Stimulated activated naive CD8-positive, alpha-beta T cell treated with anti-CD3 and anti-CD28 coated beads, Interleukin-15, Interleukin-2, amounts not matched to agents 100 U/mL and 50 U/mL, for 24 hours (primary cell): ENCODE measurements around the gene ATP2B2.

Experiments
- ATAC-seq: fragments of 150-1000 bp; cut with Tn5 transposase; one replicate; pipeline ENCODE4 v1.10.0; 2021
- DNase-seq: peaks from one replicate; pipeline ENCODE4 v3.0.0; 2021

The ATP2B2 gene

DNA sequence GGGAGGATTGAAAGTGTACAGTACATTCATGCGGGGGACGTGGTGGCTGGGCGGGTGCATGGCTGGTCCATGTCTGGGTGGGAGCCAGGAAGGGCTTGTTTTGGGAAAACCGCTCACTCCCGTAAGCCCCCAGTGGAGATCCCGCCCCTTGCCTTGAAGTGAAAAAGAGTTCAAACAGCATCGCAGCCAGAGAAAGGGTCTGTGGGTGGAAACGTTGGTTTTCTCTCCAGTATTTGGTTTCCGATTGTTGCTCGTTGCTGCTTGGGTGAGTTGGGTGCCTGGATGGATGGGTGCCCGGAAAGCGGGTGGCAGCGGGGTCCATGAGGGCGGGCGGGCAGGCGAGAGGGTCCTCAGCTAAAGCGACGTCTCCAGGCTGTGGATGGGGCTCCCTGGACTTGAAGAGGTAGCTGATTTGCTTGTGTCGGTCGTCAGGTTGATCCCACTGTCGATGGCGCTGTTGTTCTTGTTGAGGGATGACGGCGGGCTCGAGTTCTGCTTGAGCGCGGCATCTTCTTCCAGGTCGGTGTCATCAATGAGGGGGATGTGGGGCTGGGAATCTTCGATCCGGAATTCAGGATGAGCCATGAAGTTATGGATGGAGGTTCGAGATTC, 176.8 kb downstream of the ATP2B2 start:
- no peak for DNase-seq
- no peak for ATAC-seq

DNA sequence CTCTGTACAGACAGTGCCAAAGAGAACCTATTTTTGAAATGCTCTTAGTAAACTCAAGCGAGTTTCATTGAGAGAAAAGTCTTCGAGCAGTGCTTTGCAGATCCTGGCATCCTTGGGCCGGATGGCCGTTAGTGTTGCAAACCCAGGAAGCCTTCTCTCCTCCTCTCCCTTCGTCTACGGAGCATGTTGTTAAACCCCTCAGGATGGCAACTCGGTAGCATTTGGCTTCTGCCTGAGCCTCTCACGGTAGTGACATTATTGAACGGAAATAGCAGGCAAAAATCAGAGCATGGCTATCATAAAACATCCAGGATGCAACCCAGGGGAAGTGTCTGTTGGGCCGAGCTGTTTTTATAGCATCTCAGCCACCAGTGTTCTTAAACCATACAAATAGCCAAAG, 177.8 kb downstream of the ATP2B2 start:
- no peak for ATAC-seq
- no peak for DNase-seq

DNA sequence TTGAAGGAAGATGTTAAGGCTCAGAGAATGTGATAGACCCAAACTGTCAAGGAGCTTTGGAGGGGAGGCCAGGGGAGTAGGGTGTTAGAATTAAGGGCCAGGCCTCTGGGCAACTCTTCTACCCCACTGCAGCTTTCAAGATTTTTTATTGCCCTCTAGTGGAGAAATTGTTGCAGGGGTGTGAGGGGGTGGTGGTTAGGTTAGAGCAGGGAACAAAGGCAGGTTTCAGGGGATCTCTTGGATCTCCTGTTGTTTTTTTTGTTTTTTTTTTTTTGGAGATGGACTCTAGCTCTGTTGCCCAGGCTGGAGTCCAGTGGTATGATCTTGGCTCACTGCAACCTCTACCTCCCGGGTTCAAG, 183.1 kb downstream of the ATP2B2 start:
- ATAC-seq: no peak
- no peak for DNase-seq

DNA sequence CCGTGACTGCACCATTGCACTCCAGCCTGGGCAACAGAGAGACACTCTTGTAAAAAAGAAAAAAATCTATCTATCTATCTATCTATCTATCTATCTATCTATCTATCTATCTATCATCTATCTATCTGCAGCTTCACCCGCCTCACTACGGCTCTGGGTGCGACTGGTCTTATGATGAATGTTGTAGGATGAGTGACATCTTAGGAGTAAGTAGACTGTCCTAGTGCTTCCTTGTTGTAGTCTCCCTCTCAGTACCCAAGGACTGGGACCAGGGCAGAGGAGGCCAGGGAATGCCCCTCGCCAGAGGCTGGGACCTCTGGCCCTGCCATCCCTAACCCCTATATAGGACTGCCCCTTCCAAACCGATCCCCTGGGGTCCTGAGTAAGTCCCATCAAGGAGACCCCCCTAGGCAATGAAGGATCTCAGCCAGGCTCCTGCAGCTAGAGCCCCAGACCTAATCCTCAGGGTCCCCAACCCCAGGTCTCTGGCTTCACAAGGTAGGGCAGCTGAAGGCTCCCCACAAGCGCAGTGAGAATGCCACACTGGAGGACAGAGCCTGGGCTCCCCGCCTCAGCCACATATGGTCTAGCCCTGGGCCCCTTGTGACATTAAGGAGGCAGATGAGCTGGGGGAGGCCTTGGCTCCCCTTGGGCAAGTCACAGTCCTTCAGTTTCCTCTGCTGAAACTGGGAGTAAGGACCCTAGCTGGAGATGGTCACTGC, 183.6 kb downstream of the ATP2B2 start:
- no peak for DNase-seq
- ATAC-seq: no peak

DNA sequence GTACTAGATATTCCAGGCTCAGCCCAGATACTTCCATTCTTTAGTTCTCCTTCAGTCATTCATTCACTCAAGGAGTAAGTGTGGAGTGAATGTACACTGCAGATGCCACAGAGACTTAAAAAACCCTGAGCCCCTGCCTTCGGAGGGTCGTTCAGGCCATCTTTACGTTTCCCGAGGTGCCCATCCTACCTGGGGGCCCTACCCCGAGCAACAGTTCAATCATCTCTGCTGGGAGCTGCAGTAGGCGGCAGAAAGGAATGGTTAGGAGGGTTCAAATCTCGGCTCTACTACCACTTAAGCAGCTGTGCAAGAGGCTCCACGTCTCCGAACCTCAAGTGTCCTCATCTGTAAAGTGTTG, 185.1 kb downstream of the ATP2B2 start:
- no peak for ATAC-seq
- no peak for DNase-seq

DNA sequence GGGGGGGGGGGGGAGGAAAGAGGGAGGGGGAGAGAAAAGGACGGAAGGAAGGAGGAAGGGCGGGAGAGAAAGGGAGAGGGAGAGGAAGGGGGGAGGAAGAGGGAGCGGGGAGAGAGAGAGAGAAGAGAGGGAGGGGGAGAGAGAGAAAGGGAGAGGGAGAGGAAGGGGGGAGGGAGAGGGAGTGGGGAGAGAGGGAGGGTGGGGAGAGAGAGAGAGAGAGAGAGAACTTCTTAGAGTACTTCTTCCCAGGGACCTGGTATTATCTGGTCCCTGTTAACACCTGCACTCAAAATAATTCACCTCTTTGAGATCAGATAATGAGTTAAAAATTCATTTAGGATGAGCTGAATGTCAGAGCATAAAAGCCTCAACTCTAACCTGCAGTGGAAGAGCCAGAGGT, 185.6 kb downstream of the ATP2B2 start:
- ATAC-seq (no peak), DNase-seq (no peak)

DNA sequence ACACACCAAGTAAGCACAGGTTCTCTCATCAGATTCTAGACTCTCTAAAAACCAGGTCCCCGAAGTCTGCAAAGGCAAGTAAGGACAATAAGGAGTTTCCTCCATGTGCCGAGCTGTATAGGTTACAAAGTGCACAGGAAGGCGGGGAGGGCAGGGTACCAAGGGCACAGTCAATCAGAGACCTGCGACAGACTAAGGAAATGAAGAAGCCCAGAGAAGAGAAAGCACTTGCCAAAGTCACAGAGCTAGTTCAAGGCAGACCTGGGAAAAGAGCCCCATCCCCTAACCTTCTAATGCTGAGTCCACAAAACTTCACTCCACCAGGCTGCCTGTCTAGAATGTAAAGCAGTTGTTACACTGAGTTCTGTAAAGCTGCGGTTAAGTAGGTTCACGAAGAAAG, 186.1 kb downstream of the ATP2B2 start:
- no peak for ATAC-seq
- no peak for DNase-seq

DNA sequence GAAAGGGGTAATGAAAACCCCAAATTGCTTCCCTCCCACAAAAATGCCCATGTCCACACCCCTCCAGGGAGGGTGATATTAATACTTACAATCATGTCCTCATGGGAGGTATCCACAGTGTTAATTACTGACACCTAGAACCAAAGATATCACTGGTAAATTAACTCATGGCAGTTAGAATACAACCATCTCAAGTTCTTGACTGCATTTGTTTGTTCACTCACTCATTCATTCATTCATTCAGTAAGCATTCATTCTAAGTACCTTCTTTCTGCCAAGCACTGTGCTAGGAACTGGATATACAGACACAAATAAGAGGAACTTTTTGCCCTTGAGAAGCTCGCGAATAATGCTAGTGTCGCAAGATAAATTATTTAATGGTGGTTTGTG, 187.4 kb downstream of the ATP2B2 start:
- ATAC-seq: no peak

DNA sequence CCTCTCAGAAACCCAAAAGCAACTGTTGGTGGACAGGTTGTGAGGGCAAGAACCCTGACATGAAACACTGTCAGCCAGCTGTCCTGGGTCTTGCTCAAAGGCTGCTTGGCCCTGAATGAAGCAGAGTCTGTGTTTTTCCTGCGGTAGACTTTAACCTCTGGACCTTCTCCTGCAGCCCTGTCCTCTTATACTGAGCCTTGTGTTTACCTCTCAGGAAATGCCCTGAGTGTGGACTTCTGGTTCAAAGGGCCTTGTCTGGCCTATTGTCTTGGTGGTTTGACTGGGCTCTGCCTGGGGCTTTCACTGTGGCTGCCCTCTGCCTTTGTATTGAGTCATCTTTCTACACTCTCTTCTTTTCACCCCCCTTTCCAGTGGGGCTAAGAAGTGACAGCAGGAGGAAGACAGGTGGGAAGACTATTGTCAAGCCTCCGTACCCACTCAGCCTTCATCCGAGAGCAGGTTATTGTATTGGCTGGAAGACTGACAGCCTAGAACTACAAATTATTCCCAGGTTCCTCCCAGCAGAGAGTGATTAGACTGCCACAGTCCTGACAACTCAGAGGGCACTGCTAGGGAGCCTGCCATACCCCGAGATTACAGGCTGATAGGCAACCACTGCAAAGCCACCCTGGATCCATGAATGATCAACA, 187.9 kb downstream of the ATP2B2 start:
- ATAC-seq: no peak
- DNase-seq: no peak

More for the DNA sequence above, 187.4 kb downstream of the ATP2B2 start:
- DNase-seq: no peak

DNA sequence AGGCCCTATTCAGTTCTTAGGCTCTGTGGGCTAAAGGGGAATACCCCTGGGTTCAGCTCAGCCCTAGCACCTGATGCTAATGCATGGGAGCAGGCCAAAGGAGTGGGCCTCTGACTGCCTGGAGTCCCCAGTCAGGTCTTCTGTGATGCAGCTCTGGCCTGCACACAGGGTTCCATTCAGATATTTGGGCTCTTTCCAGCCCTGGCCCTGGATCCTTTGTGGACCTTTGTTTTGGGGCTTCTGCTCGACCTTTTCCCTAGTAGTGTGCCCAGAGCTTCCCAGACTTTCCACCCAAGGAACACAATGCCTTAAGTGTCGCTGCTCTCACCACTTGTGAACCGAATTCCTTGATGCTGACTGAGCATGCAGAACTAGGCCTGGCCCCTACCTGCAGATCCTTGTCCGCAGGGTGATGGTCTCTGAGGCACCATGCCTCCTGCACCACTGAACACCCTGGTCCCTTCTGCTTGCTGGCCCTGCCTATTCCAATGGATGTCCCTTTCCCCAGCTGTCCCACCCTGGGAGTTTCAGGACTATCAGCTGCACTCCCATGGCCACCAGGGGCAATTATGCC, 189.5 kb downstream of the ATP2B2 start:
- ATAC-seq (no peak), DNase-seq (no peak)

DNA sequence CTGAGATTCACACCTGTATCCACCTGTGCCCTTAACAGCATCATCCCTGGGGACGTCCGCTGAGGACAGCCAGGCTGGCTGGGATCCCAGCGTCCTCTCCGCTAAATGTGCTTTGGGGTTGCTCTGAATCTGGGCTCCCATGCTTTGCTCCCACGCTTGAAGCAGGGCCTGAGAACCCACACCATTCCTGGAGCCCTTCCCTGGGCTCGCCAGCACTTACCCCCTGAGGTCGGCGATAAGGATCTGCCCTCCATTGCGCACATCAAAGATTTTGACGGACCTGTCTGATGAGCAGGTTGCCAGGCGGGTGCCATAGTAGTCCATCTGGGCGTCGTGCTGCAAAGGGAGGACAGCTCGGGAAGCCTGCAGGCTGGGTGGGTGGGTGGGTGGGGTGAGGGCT, 190.3 kb downstream of the ATP2B2 start:
- no peak for ATAC-seq

DNA sequence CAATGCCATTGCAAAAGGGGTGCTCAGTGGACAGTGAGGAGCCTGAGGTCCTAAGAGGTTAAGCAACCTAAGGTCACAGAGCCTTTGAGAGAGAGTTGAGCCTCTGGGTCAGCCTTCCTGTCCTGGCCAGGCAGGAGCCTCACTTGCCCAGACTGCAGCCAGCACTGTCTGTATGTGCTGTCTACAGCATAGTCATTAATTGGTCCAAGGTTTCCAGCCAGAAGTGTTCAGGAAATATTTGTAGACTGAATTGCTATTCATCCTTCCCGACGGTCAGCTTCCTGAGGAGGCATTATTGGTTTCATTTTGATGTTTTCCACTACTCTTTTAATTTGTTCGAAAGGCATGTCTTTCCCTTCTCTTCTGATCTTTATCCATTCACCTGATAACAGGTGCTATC, 192.5 kb downstream of the ATP2B2 start:
- DNase-seq: no peak
- no peak for ATAC-seq

More for the DNA sequence above, 190.3 kb downstream of the ATP2B2 start:
- DNase-seq: no peak

DNA sequence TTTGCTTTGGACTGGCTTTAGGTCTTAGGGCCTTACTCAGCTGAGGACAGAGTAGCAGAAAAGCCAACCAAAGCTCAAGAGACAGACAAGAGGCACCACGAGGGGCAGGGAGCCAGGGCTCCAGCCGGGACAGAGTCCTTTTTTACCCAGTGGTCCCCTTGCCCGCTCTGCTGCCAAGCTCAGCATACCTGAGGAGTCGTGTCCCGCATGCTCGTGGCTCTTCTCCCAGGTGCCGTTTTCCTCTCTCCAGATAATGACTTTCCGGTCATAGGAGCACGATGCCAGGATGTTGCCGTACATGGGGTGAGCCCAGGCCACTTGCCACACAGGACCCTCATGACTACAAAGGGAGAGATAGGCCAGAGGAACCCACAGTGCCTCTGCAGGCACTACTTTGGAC, 193.0 kb downstream of the ATP2B2 start:
- no peak for DNase-seq
- no peak for ATAC-seq

DNA sequence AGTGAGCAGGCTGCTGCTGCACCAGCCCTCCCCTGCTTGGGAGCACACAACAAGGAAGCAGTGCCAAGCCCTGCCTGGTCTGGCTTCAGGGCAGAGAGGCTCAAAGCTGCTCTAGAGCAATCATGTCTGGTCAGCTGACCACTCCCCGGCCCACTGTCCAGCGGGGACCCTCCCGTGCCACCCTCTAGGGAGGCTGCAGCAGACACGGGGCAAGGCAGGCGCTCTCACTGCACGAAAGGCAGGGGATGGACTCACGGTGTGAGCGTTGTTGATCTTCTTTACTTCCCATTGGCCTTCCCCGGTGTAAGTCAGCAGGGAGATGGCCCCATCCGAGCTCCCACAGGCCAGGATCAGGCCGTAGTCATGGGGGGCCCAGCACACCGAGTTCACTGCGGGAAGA, 193.7 kb downstream of the ATP2B2 start:
- no peak for ATAC-seq

DNA sequence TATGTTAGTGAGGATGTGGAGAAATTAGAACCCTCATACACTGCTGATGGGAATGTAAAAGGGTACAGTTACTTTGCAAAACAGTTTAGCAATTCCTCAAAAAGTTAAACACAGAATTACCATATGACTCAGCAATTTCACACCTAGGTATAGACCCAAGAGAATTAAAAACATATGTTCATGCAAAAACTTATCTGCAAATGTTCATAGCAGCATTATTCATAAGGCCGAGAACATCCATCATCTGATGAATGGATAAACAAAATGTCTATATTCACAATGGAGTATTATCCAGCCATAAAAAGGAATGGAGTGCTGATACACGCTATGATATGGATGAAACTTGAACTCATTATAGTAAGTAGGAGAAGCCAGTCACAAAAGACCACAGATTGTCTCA, 194.8 kb downstream of the ATP2B2 start:
- no peak for DNase-seq
- ATAC-seq: no peak

More for the DNA sequence above, 193.7 kb downstream of the ATP2B2 start:
- DNase-seq: no peak

DNA sequence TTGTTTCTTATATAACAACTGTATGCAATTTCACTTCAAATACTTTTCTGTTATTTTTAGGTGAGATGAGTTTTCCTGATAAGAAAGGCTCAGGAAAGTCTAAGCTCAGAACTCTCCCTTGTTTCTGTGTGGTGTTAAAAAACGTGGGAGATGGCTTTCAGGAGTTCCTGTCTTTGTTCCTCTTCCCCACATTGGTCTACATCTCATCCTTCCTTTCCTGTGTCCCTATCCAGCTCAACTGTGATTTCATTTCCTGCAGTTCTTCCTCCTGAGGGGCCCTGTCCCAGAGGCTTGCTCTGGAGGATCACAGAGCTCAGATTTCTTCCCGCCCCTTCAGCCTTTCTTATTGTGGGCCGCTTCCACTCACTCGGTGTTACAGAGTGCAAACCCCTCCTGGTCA, 195.7 kb downstream of the ATP2B2 start:
- DNase-seq: no peak
- ATAC-seq: no peak

DNA sequence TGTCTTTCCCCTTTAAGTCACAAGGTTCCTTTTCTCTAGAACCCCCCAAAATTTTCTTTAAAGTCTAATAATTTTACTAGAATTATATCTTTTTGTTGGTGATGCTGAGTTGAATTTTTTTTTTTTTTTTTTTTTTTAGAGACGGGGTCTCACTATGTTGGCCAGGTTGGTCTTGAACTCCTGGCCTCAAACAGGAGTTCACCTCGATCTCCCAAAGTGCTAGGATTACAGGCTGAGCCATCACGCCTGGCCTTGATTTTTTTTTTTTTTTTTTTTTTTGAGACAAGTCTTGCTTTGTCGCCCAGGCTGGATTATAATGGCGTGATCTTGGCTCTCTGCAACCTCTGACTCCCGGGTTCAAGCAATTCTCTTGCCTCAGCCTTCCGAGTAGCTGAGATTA, 196.7 kb downstream of the ATP2B2 start:
- no peak for ATAC-seq
- no peak for DNase-seq

DNA sequence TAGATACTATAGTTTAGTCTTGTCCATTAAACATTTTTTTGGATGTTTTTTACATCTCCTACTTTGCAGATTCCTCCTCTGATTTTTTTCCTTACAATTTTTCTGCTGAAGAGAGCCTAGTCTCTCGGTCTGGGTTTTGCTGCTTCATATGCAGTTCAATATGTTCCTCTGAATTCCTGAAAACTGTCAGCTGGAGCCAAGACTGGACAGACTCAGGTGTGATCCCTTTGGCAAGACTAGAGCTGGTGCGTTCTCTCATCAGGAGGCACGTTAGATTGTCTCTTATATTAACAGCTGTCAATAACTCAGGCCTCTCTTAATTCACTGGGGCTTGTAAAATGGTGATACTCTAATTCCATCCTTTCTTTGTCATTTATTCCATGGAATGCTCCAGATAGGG, 199.2 kb downstream of the ATP2B2 start:
- DNase-seq: no peak
- ATAC-seq: no peak

DNA sequence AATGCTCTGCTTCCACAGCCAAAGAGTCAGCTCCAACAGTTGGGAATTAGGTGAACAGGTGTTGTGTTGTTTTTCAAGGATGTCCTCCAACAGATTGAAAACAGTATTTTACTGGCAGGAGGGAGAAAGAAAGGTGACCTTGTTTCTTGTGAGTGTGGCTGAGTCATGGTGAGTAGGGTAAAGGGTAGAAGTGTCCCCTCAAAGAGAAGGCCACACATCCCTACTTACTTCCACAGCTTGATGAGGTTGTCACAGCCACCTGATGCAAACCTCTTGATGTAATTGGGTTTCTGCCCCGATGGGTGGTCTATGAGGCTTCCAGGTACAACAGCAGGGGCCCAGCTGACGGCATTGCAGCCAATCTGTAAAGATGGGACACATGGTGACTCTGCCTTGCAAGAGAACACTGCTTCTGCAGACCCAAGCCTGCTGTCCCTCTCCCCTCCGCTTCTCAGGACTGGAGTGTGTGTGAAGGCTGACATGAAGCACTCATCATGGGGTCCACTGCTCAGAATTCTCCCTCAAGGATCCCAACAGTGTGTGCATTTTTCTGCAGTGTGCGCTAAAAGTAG, 200.0 kb downstream of the ATP2B2 start:
- ATAC-seq: no peak
- no peak for DNase-seq

DNA sequence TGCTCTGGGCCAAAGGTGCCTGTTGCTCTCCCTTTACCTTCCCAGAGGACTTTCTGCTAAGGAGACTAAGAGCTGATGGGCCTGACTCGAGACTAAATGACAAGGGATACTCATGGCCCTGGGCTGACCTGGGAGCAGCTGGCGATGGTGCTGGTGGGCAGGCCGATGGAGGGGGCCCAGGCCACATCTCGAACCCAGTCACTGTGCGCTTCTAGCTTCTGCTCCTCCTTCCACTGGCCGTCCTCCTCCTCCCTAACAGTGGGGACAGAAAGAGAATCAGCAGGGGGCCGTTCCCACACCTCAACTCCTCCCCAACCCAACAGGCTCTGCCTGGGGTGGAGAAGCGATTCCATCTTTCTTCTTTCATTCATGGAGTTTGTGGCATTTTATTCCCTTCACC, 200.5 kb downstream of the ATP2B2 start:
- peak; percentile 3 for ATAC-seq
- DNase-seq: no peak

DNA sequence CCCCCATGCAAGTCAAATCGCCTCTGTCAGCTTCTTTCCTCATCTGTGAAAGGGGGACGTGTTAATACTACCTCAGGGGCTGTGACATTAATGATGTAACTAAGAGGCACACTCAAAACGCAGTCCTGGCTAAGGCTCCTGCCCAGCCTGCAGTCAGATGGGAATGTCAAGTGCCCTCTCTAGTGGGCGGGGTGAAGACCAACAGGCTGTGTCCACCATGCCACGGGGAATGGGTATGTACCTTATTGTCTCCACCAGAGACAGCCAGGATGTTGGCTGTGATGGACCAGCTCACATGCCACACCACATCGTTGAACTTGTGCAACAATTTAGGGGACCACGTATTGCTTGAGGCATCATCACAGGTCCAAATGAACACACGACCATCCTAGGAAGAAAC, 201.6 kb downstream of the ATP2B2 start:
- no peak for ATAC-seq
- no peak for DNase-seq

DNA sequence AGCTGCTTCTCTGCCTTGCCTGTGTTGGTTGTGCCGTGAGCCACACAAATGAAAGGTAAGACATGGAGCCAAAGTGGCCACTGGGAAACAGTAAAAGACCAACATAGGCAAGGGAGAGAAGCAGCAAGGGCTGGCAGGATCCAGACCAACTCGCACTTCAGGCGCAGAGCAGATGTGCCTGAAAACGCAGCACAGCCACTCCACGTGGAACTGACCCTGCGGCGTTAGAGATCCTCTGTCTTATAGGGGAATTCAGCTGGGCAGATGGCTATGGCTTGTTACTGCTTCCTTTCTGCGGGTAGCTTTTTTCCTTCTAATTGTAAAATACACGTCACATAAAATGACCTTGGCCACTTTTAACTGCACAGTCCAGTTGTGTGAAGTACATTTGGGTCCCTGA, 202.3 kb downstream of the ATP2B2 start:
- DNase-seq (no peak), ATAC-seq (no peak)

DNA sequence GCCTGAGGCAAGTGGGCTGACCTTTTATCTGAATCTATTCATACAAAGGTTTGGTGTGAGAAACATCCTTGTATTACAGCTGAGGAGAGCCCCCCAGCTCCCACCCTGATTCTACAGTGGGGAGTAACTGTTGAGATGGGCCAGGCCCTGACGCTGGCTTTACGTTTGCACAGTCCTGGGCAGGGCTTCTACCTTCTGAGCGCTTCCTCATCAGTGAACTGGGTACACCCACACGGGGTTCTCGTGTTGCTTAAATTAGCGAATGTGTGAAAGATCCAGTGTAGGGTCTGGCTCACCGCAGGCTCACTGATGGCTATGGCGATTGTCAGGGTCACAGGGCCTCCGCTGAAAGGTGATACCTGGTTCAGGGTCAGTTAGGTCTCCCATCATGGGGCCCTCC, 205.3 kb downstream of the ATP2B2 start:
- ATAC-seq (no peak), DNase-seq (no peak)
